MM.1S (cell line): ENCODE measurements around the gene ITPKA.

Source experiments
- EZH2 ChIP-seq: fragments of 300-600 bp; sonication (generic); optimal IDR thresholded peaks from 2 replicates; pipeline ENCODE3; 2017; ENCODE audit warnings: low read depth, mild to moderate bottlenecking, antibody characterized with exemption, low read length, mixed read lengths
- EZH2phosphoT487 ChIP-seq: fragments of 300-600 bp; sonication (generic); IDR thresholded peaks from 2 replicates; pipeline ENCODE4 v1.6.1; 2018; ENCODE audit warnings: antibody characterized with exemption, low read length
- TF ChIP-seq, protein P1 (sequence below): fragments of 300-600 bp; sonication (generic); IDR thresholded peaks from 2 replicates; pipeline ENCODE4 v1.5.1; 2016; ENCODE audit warnings: antibody characterized with exemption, low read length, mixed read lengths

DNA sequence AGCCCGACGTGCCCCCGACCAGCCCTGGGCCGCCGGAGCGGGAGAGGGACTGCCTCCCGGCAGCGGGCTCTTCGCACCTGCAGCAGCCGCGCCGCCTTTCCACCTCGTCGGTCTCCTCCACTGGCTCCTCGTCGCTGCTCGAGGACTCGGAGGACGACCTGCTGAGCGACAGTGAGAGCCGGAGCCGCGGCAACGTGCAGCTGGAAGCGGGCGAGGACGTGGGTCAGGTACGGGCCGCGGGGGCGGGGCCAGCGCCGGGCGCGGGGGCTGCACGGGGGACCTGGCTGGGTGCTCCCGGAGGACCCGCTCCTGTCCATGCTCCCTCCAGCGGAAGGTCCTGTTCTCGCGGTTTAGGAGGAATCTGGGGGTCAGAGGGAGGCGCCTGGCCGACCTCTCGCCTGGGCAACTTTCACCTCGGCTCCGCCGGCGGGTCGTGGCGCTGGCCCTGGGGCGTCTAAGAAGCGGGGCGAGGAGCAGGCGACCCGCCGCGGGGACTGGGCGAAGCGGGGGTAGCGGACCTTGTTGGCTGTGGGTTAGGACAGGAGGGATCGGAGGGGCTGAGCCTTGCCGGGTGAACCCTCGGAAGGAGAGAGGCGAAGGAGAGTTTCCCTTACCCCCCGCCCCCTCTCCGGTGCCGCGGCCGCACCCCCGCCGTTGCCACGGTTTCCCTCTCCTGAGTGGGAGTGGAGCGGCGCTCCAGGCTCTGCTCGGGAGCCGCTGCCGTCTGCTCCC lies 682 bp downstream of the ITPKA start:
- TF ChIP-seq EZH2phosphoT487 (no peak), EZH2 (no peak)
- TF ChIP-seq, protein P1, sequence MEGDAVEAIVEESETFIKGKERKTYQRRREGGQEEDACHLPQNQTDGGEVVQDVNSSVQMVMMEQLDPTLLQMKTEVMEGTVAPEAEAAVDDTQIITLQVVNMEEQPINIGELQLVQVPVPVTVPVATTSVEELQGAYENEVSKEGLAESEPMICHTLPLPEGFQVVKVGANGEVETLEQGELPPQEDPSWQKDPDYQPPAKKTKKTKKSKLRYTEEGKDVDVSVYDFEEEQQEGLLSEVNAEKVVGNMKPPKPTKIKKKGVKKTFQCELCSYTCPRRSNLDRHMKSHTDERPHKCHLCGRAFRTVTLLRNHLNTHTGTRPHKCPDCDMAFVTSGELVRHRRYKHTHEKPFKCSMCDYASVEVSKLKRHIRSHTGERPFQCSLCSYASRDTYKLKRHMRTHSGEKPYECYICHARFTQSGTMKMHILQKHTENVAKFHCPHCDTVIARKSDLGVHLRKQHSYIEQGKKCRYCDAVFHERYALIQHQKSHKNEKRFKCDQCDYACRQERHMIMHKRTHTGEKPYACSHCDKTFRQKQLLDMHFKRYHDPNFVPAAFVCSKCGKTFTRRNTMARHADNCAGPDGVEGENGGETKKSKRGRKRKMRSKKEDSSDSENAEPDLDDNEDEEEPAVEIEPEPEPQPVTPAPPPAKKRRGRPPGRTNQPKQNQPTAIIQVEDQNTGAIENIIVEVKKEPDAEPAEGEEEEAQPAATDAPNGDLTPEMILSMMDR, result no peak
